HEK293T (cell line): ENCODE data around the gene CEP63.

ENCODE experiments used
- ARNT ChIP-seq: fragments of 450-650 bp; IDR thresholded peaks from 2 replicates; pipeline ENCODE4 v1.6.1; 2017; ENCODE audit warnings: mild to moderate bottlenecking
- BHLHE40 ChIP-seq: fragments of 450-650 bp; IDR thresholded peaks from 2 replicates; pipeline ENCODE4 v1.6.1; 2016; ENCODE audit warnings: mild to moderate bottlenecking, moderate library complexity, borderline replicate concordance
- FOXA1 ChIP-seq: fragments of 450-650 bp; IDR thresholded peaks from 2 replicates; pipeline ENCODE4 v1.6.1; 2016; ENCODE audit warnings: mild to moderate bottlenecking
- FOXK2 ChIP-seq: fragments of 450-650 bp; IDR thresholded peaks from 2 replicates; pipeline ENCODE4 v1.6.1; 2016; ENCODE audit warnings: mild to moderate bottlenecking
- HDGF ChIP-seq: fragments of 450-650 bp; IDR thresholded peaks from 2 replicates; pipeline ENCODE4 v1.6.1; 2017; ENCODE audit warnings: antibody characterized with exemption, borderline replicate concordance
- TF ChIP-seq, protein P1 (sequence below): fragments of 450-650 bp; IDR thresholded peaks from 2 replicates; pipeline ENCODE4 v1.6.1; 2016

DNA sequence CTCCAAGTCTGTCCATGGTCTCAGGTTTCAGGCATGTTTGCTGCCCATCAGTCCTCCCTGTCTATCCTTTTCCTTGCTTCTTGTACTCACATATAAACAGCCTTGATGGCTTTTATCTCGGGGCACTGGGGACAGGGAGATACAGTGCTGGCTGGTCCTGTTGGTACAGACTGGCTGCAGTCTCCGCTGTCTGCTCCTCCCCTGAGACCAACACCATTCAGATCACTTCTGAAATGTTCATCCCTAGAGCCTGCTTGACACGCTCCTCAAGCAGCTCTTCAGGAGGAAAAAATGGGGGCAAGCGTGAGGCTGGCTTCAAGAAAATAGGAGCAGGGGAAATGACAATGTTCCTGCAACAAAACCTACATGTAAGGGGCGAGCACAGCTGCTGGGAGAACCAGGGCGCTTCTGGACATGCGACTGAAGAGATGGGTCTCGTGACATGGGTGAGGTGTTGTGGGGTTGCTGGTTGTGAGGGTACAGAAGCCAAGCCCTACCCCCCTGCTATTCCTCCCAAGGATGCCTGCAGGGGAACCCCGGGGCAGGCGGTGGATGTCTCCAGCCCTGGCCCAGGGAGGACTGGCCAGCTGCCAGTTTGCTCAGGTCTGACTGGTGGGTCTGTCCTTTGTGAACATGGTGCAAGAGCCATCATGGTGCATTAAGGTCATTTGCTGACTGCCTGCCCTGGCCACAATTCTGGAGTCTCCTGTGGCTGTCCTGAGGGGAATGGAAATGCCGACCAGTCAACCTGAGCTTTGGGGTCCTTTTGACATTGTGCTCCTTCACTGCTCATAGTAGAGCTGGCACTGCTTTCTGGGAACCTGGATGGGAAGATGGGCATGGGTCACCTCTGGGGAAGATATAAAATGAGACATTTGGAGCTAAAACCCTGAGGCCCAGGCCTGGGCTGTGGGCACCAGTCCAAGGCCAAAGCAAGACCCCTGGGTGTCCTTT is 124.9 kb downstream of the CEP63 start:
- no peak for TF ChIP-seq HDGF
- TF ChIP-seq FOXK2, result no peak
- no peak for TF ChIP-seq BHLHE40
- no peak for TF ChIP-seq FOXA1
- no peak for TF ChIP-seq ARNT
- TF ChIP-seq, protein P1, sequence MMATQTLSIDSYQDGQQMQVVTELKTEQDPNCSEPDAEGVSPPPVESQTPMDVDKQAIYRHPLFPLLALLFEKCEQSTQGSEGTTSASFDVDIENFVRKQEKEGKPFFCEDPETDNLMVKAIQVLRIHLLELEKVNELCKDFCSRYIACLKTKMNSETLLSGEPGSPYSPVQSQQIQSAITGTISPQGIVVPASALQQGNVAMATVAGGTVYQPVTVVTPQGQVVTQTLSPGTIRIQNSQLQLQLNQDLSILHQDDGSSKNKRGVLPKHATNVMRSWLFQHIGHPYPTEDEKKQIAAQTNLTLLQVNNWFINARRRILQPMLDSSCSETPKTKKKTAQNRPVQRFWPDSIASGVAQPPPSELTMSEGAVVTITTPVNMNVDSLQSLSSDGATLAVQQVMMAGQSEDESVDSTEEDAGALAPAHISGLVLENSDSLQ, result no peak
